GM19193 (cell line): ENCODE results near the gene GDPD1.

Experiments used
- POLR2A ChIP-seq: IDR thresholded peaks from 4 replicates; pipeline ENCODE4 v1.6.1; 2011; ENCODE audit not compliant: insufficient read depth, insufficient read length; ENCODE audit errors: extremely low read depth

Gene GDPD1

DNA sequence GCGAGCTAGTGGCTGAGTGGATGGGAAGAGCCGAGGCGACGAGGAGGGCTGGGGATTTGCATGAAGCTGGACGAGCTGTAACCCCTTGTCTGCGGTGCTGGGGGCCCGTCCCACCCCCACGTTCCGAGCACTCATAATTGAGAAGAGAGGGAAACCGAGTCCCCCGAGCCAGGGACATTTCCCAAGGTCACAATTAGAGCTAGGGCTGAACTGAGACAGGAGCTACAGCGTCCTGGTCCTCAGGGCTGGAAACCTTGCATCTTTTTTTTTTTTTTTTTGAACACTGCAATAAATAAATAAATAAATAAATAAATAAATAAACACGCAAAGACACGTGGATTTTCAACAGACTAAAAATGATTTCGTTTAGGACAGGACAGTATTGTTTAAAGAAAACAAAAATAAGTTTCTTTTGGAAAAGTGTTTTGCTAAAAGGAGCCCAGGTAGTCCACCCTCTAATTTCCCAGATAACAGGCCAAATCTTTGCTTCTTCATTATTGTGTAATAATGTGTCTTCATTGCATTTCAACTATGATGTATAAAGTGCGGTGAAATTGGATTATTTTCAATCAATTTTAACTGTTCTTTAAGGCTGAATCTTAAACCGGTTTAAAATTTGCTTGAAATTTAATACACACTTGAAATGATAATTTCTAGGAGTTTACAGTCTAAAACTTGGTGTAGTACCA, 992 bp downstream of the GDPD1 start:
- no peak for TF ChIP-seq POLR2A

DNA sequence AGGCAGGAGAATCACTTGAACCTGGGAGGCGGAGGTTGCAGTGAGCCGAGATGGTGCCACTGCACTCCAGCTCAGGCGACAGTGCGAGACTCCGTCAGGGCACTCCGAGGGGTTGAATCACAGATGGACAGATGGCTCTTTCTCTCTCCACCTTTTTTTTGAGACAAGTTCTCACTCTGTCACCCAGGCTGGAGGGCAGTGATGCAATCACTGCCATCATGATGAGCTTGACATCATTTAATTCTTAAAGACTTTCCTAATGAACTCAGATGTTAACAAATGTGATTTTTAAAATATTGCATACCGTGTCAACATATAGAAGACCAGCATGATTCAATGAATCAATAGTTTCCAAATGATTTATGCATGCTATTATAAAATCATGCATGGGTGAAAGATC, 3.5 kb downstream of the GDPD1 start:
- TF ChIP-seq POLR2A = no peak

DNA sequence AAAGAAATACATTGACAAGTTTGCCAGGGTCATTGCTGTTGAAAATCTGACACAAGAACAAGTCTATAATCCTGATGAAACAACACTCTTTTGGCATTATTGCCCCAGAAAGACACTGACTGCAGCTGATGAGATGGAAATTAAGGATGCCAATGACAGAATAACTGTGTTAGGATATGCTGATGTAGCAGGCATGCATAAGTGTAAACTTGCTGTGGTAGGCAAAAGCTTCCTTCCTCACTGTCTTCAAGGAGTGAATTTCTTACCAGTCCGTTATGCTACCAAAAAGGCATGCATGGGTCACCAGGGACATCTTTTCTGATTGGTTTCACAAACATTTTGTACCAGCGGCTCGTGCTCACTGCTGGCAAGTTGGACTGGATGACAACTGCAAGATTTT, 10.5 kb downstream of the GDPD1 start:
- no peak for TF ChIP-seq POLR2A

DNA sequence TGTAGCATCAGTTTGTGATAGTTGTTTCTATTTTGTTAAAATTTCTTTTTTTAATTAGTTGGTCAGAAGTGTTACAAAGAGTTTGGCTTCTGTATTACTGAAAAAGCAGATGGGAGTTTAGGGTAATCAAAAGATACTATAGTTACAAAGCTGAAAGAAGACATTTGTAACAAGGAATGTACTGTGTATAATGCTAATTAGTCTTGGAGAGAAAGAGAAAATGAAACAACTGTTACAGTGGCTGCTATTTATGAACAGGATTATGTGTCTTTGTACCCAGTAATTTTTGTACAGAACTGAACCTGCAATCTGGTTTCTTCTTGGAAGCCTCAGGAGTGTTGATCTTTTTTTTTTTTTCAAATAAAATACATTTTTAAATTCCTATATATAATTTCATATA, 14.3 kb downstream of the GDPD1 start:
- TF ChIP-seq POLR2A = no peak

DNA sequence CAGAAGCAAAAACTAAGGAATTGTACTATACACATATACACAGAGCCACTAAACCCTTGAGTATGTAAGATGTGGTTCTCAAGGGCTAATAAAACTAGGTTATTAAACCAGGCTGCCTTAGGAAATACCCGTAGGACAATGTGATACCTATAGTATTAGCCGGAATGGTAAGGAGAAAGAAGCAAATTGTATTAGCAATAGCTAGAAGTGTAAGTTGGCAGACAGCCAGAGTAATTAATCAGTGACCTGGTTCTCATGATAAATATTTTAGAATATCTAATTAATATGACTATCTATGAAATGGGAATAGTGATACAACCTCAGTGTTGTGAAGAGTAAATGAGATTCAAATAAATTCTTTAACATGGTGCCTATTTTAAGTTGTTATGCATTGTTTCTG, 18.6 kb downstream of the GDPD1 start:
- no peak for TF ChIP-seq POLR2A

DNA sequence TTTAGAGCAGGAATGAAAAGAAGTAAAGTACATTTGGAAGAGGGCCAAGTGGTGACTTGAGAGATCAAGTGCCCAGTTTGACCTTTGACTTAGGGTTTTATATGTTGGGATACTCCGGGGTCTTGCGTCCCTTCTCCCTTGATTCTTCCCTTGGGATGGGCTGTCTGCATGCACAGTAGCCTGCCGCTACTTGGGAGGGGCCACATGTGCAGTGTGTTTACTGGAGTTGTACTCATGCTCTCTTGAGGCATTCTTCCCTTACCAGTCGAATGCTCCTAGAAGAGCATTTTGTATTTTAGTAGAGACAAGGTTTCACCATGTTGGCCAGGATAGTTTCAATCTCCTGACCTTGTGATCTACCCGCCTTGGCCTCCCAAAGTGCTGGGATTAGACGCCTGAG, 23.8 kb downstream of the GDPD1 start:
- no peak for TF ChIP-seq POLR2A

DNA sequence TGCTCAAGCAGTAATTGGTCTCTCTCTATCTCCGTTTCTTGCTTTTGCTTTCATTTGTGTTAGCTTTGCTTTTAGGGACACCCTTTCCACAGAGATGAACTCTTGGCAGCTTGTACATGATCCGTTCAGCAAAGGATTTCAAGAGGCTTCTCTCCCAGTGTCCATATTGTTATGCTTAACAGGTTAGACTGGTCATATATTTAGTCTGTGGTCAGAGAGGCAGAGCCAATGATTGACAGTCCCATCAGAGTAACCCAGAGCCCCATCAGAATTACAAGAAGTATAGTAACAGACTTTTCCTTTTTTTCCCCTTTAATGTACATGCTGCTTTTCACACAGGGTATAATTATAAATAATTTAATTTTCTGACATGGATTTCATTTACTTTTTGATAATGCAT, 34.4 kb downstream of the GDPD1 start:
- no peak for TF ChIP-seq POLR2A

DNA sequence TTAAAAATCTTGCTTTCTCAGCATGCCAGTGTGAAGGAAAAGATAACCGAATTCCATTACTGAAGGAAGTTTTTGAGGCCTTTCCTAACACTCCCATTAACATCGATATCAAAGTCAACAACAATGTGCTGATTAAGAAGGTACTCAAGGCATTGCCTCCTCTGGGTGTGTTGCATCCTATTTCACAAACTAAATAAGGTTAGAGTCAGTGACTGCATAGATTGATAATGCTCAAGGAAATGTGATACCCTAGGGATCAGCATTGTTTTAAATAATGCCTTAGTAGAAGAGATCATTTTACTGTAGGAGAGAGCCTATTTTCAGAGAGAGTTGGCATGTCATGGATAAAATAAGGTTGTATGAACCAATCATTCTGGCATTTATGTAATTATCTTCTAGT, 36.8 kb downstream of the GDPD1 start:
- TF ChIP-seq POLR2A = no peak

DNA sequence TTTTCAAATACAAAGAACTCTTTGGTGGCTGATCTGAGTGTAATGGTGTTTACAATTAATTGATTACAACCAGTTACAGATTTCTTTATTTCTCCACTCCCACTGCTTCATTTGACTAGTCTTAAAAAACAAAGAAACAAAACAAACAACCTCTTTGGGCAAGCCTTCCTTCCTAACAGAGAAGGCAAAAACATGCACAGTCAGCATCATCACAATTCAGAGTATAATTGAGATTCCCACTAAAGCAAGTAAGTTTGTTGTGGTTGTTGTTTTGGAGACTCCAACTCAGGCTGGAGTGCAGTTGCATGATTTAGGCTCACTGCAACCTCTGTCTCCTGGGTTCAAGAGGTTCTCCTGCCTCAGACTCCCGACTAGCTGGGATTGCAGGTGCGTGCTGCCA, 40.4 kb downstream of the GDPD1 start:
- TF ChIP-seq POLR2A = no peak

DNA sequence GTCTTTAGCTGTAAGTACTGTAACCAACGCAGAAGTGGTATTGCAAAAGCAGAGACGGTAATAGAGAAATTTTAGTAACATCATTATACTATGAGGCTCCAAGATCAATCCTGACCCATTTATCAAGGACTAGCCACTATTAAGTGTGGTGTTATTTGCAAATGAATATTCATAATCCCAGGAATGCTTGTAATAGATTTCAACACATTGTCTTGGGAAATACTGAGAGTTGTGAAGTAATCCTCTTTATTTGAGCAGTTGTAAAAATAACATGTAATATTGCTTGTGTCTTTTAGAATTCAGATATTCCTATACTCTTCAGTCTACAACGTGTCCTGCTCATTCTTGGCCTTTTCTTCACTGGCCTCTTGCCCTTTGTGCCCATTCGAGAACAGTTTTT, 46.4 kb downstream of the GDPD1 start:
- TF ChIP-seq POLR2A = no peak

DNA sequence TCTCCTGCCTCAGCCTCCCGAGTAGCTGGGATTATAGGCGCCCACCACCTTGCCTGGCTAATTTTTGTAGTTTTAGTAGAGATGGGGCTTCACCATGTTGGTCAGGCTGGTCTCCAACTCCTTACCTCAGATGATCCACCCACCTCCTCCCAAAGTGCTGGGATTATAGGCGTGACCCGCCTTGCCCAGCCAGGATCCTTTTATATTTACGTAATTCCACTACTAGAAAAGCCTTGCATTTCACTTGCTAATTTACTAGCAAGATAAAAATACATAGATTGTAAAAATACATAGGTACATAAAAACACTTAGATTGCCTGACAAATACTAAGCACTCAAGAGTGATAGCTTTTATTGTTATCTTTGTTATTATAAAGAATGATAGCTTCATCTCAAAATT, 47.5 kb downstream of the GDPD1 start:
- no peak for TF ChIP-seq POLR2A

DNA sequence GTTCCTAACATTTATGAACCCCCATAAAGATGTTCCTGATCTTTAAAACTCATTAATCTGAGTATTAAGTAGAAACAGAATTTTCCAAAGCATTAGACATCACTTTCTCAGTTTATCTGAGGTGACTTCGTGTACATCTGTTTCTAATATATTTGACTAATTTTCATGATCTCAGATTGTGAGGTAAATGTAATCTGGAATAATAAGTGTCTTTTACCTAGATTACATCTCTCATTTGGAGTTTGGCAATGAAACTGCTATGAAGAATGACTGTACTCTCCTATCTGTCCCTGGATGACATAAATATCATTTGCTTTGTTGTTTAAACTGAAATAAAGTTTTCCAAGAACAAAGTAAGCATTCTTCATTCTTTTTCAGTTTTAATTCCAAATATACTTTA, 55.3 kb downstream of the GDPD1 start:
- TF ChIP-seq POLR2A = no peak

DNA sequence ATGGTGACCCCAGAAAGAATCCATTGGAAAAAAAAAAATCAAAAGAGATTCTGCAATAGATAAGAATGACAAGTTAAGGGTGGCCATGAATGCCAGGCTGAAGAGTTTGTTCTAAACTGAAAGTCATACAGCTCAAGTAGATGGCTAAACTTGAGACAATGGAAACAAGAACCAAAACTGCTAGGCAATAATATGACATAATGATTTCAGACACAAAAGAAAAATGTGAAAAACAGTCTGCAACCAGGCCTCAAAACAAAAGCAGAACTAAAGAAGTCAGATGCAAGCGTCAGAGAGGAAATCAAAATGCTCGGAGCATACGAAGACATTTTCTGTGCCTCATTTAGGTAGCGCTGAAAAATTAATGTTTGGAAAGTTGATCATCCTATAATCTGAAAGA, 56.7 kb downstream of the GDPD1 start:
- no peak for TF ChIP-seq POLR2A

DNA sequence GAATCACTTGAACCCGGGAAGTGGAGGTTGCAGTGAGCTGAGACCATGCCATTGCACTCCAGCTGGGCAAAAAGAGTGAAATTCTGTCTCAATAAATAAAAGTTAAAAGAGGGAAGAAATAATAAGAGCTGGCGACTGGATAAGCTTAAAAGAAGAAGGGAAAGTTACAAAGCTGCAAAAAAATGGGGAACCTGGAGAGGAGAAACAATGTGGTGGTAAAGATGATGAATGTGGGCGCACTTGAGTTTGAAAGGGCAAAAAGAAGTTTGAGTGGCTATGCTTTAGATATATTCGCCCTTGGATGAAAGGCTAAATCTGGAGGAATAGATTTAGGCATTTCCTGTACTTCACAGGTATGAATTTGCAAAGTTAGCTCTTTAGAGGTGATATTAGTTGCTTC, 58.1 kb downstream of the GDPD1 start:
- TF ChIP-seq POLR2A = no peak

DNA sequence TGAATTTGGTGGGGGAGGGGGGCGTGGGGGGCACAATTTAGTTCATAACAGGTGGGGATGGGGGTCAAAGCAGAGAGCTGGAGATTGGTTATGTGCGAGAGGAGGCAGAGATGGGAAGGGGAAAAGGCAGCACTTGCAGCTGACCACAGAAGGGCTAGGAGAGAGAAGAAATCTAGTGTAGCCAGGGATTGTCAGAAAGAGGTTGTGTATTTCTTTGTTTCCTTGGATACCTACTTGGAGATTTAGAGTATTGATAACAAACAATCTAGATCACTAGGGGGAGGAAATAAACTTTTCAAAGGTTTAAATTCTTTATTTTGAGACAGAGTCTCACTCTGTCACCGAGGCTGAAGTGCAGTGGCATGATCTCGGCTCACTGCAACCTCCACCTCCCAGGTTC, 64.0 kb downstream of the GDPD1 start:
- no peak for TF ChIP-seq POLR2A

DNA sequence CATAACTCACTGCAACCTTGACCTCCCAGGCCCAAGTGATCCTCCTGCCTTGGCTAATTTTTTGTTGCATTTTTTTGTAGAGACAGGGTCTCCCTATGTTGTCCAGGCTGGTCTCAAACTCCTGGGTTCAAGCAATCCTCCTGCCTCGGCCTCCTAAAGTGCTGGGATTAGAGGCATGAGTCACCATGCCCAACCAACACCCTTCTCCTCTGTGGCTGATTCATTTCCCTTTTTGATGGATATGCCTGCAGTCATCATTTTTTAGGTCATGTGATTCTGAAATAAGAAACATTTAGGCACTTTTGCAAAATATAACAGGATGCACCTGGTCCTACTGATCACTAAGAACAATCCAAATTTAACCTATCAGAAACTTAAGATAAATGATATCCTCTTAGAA, 67.1 kb downstream of the GDPD1 start:
- TF ChIP-seq POLR2A = no peak

DNA sequence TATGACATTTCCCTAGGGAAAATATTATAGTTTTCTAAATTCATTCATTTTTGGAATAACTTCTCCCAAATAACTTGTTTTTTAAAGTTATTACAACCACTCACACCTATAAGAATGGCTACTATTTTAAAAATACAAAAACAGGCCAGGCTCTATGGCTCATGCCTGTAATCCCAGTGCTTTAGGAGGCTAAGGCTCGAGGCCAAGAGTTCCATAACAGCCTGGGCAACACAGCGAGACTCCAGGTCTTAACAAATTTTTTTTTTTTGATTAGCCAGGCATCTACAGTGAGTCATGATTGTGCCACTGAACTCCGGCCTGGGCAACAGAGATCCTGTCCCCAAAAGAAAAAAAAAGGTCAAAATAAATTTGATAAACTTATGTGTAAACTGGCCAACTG, 67.6 kb downstream of the GDPD1 start:
- no peak for TF ChIP-seq POLR2A
